ENCODE data around the gene COL11A2.
"Not testable (repeated sequence)": the region's sequence is repeated elsewhere in the genome, so short reads cannot be mapped to it uniquely, and the experiment has no call there.

COL11A2 gene

DNA sequence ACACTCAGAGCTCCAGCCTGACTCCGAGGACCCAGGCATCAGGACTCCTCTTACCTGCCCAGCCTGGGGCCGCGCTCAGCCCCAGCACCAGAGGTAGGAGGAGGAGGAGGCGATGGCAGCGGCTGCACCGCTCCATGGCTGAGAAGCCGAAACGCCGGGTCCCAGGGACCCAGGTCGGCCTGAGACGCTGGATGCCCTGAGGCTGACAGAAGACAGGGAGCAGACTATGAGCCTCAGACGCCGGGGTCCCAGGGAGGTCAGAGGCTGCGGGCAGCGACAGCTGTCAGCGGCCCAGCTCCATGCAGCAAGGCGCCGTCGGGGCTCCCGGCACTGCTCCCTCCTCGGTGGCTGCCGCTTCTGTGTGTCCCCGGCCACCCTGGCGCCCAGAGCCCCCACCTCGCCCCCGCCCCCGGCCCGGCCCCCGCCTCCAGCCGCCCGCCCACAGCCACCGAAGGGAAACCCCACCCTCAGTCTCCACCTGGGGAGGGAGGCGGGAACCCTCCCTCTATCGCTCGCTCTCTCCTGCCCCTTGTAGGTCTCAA is at the start of gene COL11A2:
Gene COL11A2, minus strand, starts transcription at position 363 of the 542 bp plus-strand sequence. Its CDS starts 227 bp downstream, at position 136.
- H3K9ac ChIP-seq: peak within 1 kb of the TSS; percentile 53; the same call in 1 of the 2 replicates
- H4K20me1 ChIP-seq: peaks cover 44% of the 10 kb centered on the region
- no peak for TF ChIP-seq Cebpa-rat (IDR thresholded peaks at IDR 0.05)
- no peak within 1 kb of the TSS for H3K27ac ChIP-seq
- peaks cover 37% of the 10 kb centered on the region for H3K27me3 ChIP-seq
- H3K4me3 ChIP-seq: peak within 1 kb of the TSS; percentile 59
- H3K9me3 ChIP-seq: no peaks in the 10 kb centered on the region
- peak within 1 kb of the TSS; percentile 85 for H3K4me2 ChIP-seq
- H3K4me1 ChIP-seq: peaks cover 16% of the 10 kb centered on the region
- peaks cover 38% of the 10 kb centered on the region for H3K36me3 ChIP-seq

DNA sequence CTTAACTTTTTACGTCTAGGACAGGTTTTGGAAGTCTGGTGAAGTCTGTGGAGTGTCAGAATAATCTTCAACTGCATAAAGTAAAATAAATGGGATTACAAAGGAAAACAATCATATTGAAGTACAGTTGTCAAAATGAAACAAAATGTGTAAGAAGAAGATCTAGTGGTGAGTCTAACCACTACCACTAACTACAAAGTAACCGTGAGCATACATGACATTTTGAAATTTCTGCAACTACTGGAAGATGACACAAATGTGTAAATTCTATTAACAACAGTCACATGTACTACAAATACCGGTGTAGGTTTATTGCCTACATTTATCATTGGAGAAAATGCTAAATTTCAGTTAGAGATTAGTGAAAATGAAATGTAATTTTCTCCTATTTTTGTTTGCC is 49.7 kb upstream of the COL11A2 start:
- Histone ChIP-seq H3K4me2 (no peak overlapping the region), H3K36me3 (no peaks in the 10 kb centered on the region), H4K20me1 (no peaks in the 10 kb centered on the region), H3K27me3 (no peaks in the 10 kb centered on the region), H3K27ac (no peak overlapping the region), H3K9ac (no peak overlapping the region), H3K9me3 (no peaks in the 10 kb centered on the region), H3K4me1 (no peaks in the 10 kb centered on the region), H3K4me3 (no peak overlapping the region)
- no peak for TF ChIP-seq Cebpa-rat (IDR thresholded peaks at IDR 0.05)

DNA sequence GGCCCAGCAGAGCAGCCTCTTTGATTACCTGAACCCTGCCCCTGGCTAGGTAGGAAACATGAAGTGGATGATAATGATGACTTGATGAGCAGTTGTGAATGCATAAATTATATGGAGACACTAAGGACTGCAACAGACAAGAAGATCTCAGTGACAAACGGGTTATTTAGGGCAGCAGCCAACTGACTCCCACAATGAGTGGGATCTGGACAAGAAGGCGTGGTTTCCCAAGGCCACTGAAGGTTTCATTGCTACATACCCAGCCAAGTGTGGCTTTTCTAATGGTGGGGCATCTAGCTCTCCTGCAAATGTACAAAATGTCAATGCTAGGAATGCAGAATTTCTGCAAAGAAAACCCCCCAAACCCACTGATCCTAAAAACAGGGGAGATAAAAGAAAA is 45.5 kb upstream of the COL11A2 start:
- peaks cover 24% of the 10 kb centered on the region for H3K4me1 ChIP-seq
- no peaks in the 10 kb centered on the region for H3K27me3 ChIP-seq
- no peak for TF ChIP-seq Cebpa-rat (IDR thresholded peaks at IDR 0.05)
- H3K4me2 ChIP-seq: no peak overlapping the region
- H3K27ac ChIP-seq: no peak overlapping the region
- H3K36me3 ChIP-seq: no peaks in the 10 kb centered on the region
- H3K4me3 ChIP-seq: no peak overlapping the region
- no peaks in the 10 kb centered on the region for H4K20me1 ChIP-seq
- no peak overlapping the region for H3K9ac ChIP-seq
- no peaks in the 10 kb centered on the region for H3K9me3 ChIP-seq

- Histone ChIP-seq H3K9me3 (no peaks in the 10 kb centered on the region), H3K4me1 (peaks cover 24% of the 10 kb centered on the region), H3K4me2 (peak overlapping the region; percentile 9; the same call in 1 of the 2 replicates), H3K36me3 (no peaks in the 10 kb centered on the region), H4K20me1 (no peaks in the 10 kb centered on the region), H3K27me3 (no peaks in the 10 kb centered on the region), H3K4me3 (no peak overlapping the region), H3K27ac (no peak overlapping the region), H3K9ac (no peak overlapping the region)
- TF ChIP-seq Cebpa-rat (IDR thresholded peaks at IDR 0.05): peak; percentile 73
These were observed 44.6 kb upstream of the COL11A2 start for GRCh38 chr6:33236852-33237251.

DNA sequence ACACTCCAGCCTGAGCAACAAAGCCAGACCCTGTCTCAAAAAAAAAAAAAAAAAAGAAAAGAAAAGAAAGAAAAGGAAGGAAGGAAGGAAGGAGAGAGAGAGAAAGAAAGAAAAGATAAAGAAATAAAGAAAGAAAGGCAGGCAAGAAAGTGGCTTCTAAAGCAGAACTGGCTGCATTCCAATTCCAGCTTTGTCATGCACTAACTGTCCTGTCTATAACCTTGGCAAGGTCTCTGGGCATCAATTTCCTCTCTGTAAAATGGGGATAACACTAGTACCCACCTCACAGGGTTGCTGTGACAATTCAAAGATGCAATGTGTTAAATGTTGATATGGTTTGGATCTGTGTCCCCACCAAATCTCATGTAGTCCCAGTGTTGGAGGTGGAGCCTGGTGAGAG is 44.1 kb upstream of the COL11A2 start:
- no peak overlapping the region for H3K4me3 ChIP-seq
- peak overlapping the region; percentile 68; the same call in 1 of the 2 replicates for H3K4me2 ChIP-seq
- no peaks in the 10 kb centered on the region for H3K36me3 ChIP-seq
- no peaks in the 10 kb centered on the region for H3K9me3 ChIP-seq
- H3K27ac ChIP-seq: no peak overlapping the region
- H4K20me1 ChIP-seq: no peaks in the 10 kb centered on the region
- TF ChIP-seq Cebpa-rat (IDR thresholded peaks at IDR 0.05): no peak
- H3K9ac ChIP-seq: no peak overlapping the region
- H3K4me1 ChIP-seq: peaks cover 24% of the 10 kb centered on the region
- H3K27me3 ChIP-seq: no peaks in the 10 kb centered on the region

DNA sequence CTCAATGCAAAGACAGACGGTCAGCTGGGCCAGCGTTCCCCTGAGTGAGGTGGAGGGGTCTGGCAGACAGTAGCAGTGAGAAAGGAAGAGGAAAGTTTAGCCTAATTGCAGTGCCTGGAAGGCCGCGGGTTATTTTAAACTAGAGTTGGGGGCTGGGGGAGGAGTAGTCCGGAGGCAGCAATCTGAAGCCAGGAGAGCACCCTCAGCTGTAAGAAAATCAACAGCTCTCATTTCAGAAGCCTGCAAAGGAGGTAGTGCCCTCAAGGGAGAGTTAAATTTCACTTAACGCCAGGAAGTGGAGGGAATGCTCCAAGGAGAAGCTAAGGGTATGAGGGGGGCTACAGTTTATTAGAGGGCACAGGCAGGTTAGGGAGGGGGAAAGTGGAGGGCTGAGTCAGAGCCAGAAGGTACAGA is 43.0 kb upstream of the COL11A2 start:
- Histone ChIP-seq H3K9ac (peak overlapping the region; percentile 34; the same call in 1 of the 2 replicates), H3K4me2 (peak overlapping the region; percentile 68), H3K9me3 (no peaks in the 10 kb centered on the region), H3K4me1 (peaks cover 28% of the 10 kb centered on the region), H4K20me1 (no peaks in the 10 kb centered on the region), H3K27ac (peak overlapping the region; percentile 40; the same call in 1 of the 2 replicates), H3K27me3 (no peaks in the 10 kb centered on the region), H3K36me3 (no peaks in the 10 kb centered on the region), H3K4me3 (no peak overlapping the region)
- TF ChIP-seq Cebpa-rat (IDR thresholded peaks at IDR 0.05): no peak

- H3K9ac ChIP-seq, H3K36me3 ChIP-seq, H3K4me1 ChIP-seq, H3K27me3 ChIP-seq, H3K4me2 ChIP-seq, H3K27ac ChIP-seq, H4K20me1 ChIP-seq, H3K9me3 ChIP-seq, H3K4me3 ChIP-seq: not testable (repeated sequence)
These were observed 34.3 kb upstream of the COL11A2 start for GRCh38 chr6:33226503-33227120.

DNA sequence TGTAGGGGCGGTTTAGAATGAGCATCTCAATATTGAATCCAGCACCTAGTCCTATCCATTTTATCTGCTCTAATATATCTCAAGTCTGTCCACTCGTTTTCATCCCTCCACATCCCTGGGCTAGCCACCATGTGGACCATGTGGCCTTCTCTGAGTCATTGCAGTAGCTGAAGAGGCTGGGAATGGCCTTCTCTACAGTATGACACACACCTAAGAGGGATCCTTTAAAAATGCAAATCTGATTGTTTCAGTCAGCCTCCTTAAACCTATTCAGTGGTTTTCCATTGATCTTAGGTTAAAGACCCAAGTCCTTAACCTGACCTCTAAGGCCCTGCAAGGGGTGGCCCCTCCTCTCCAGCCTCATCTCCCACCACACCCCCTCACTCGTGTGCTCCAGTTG is 25.4 kb upstream of the COL11A2 start:
- Histone ChIP-seq H3K27ac (no peak overlapping the region), H3K27me3 (peaks cover 30% of the 10 kb centered on the region), H4K20me1 (no peaks in the 10 kb centered on the region), H3K4me3 (no peak overlapping the region), H3K4me2 (no peak overlapping the region), H3K36me3 (no peaks in the 10 kb centered on the region), H3K9ac (no peak overlapping the region), H3K9me3 (no peaks in the 10 kb centered on the region), H3K4me1 (peaks cover 16% of the 10 kb centered on the region)
- no peak for TF ChIP-seq Cebpa-rat (IDR thresholded peaks at IDR 0.05)

DNA sequence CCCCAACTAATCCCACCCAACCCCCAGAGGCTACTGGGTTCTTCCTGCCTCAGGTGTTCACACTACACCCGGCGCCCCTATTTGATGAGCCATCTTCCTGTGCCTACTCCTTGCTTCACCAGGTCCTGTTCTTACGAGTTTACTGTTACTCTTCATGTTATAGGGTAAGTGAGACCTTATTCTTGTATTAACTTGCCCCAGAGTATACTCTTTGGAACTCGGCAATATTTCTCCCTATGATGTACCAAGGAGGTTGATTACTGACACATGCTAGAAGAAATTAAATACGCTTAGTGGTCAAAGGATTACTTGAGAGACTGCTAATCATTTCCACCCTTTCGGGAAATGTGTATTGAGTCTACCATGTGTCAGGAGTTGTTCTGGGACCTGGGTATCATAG is 25.0 kb upstream of the COL11A2 start:
- no peak for TF ChIP-seq Cebpa-rat (IDR thresholded peaks at IDR 0.05)
- no peak overlapping the region for H3K4me2 ChIP-seq
- H4K20me1 ChIP-seq: no peaks in the 10 kb centered on the region
- no peak overlapping the region for H3K27ac ChIP-seq
- H3K36me3 ChIP-seq: 0 out of 2 replicates have a peak, but pooled peaks cover 3% of the 10 kb centered on the region
- H3K4me3 ChIP-seq: no peak overlapping the region
- H3K4me1 ChIP-seq: peaks cover 21% of the 10 kb centered on the region
- peaks cover 35% of the 10 kb centered on the region for H3K27me3 ChIP-seq
- no peaks in the 10 kb centered on the region for H3K9me3 ChIP-seq
- no peak overlapping the region for H3K9ac ChIP-seq

DNA sequence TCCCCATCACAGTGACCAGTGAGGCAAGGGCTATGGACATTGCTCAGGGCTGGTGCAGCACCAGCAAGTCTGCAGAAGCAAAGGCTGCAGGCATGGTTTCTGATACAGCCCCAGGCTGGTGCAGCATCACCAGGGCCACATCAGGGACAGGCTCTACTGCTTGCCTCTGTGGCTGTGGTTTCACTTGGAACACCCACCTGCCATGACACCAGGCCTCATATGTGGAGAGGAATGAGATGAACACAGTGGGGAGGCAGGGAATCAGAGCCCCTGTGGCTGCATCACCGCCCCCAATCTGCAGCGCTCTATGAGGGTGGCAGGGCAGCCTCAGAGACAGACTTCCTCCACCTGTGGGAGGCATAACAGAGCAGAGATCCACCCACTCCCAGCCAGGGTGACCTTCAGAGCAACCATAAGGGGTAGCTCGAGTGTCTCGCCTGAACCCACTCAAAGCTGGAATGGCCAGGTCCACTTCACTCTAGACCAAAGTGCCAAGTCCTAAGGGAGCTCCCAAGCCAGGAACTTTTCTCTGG is 23.9 kb upstream of the COL11A2 start:
- Histone ChIP-seq H3K9ac (no peak overlapping the region), H3K4me3 (no peak overlapping the region), H3K9me3 (no peaks in the 10 kb centered on the region), H3K4me2 (no peak overlapping the region), H3K36me3 (peaks cover 13% of the 10 kb centered on the region; the same call in 1 of the 2 replicates), H3K27ac (no peak overlapping the region), H3K27me3 (peaks cover 43% of the 10 kb centered on the region), H3K4me1 (peaks cover 23% of the 10 kb centered on the region), H4K20me1 (no peaks in the 10 kb centered on the region)
- TF ChIP-seq Cebpa-rat (IDR thresholded peaks at IDR 0.05): no peak
